HL-60 (cell line): ENCODE measurements around the gene MARCHF9.

Source experiments
- POLR2AphosphoS5 ChIP-seq: IDR thresholded peaks from 2 replicates; pipeline ENCODE4 v1.6.1; 2012; ENCODE audit warnings: low read depth
- TF ChIP-seq, protein P1 (sequence below): IDR thresholded peaks from one replicate; pipeline ENCODE4 v1.5.1; 2011; ENCODE audit warnings: low read length, control low read depth, inconsistent platforms; ENCODE audit not compliant: insufficient read depth

DNA sequence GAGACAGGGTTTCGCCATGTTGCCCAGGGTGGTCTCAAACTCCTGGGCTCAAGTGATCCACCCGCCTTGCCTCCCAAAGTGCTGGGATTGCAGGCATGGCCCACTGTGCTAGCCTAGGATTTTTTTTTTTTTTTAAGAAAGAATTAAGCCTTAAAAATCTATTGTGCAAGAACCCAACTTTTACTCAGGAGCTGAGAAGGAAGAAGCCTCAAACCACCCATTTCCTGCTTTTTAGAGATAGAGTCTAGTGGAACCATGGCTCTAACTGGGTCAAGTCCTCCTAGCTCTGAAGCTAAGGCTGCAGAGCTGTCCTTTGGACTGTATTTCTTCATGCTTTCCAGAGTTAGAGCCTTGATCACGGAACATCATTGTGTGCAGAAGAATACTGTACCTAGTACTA lies 26.3 kb downstream of the MARCHF9 start:
- TF ChIP-seq, protein P1, sequence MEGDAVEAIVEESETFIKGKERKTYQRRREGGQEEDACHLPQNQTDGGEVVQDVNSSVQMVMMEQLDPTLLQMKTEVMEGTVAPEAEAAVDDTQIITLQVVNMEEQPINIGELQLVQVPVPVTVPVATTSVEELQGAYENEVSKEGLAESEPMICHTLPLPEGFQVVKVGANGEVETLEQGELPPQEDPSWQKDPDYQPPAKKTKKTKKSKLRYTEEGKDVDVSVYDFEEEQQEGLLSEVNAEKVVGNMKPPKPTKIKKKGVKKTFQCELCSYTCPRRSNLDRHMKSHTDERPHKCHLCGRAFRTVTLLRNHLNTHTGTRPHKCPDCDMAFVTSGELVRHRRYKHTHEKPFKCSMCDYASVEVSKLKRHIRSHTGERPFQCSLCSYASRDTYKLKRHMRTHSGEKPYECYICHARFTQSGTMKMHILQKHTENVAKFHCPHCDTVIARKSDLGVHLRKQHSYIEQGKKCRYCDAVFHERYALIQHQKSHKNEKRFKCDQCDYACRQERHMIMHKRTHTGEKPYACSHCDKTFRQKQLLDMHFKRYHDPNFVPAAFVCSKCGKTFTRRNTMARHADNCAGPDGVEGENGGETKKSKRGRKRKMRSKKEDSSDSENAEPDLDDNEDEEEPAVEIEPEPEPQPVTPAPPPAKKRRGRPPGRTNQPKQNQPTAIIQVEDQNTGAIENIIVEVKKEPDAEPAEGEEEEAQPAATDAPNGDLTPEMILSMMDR, result no peak
- no peak for TF ChIP-seq POLR2AphosphoS5
